Kidney (tissue), 14 donors: ENCODE data around the gene ABLIM1. TPM values are rescaled to one million over a fixed set of nuclear protein-coding genes. Genes with fewer than 3 reads are reported as not detected.

Experiments
- DNase-seq, 5 donors: peaks; one replicate each; pipeline ENCODE4 v3.0.0-alpha.2; 2013 to 2020
- FAIRE-seq: peaks from 2 replicates; lab custom pipeline; 2012; peaks lifted over from hg19 to GRCh38; lab: Jason Lieb, UNC
- H3K27ac ChIP-seq, 2 donors: one replicate each; pipeline ENCODE4 v1.7.0; 2013; ENCODE audit warnings: low read depth in 2 of 2, low read length in 2 of 2, inconsistent platforms in 1 of 2
- H3K27me3 ChIP-seq: one replicate; pipeline ENCODE4 v1.7.1; 2013; ENCODE audit warnings: low read length, inconsistent platforms; ENCODE audit not compliant: control insufficient read depth, insufficient read depth
- H3K36me3 ChIP-seq, 3 donors: one replicate each; pipeline versions ENCODE4 v1.7.0 to v1.7.1; 2013; ENCODE audit warnings: low read length in 3 of 3, control low read depth in 1 of 3, inconsistent platforms in 1 of 3; ENCODE audit not compliant: insufficient read depth in 3 of 3, control insufficient read depth in 2 of 3
- H3K4me1 ChIP-seq, 3 donors: one replicate each; pipeline versions ENCODE4 v1.7.0 to v1.7.1; 2013; ENCODE audit warnings: low read length in 3 of 3, inconsistent platforms in 1 of 3, low read depth in 1 of 3; ENCODE audit not compliant: control insufficient read depth in 2 of 3, insufficient read depth in 2 of 3
- H3K4me3 ChIP-seq, 3 donors: one replicate each; pipeline versions ENCODE4 v1.7.0 to v1.8.1; 2013; ENCODE audit warnings: low read length in 3 of 3, control low read depth in 1 of 3, inconsistent platforms in 1 of 3
- H3K9ac ChIP-seq, 3 donors: one replicate each; pipeline versions ENCODE4 v1.7.0 to v1.7.1; 2013; ENCODE audit warnings: low read length in 3 of 3, control low read depth in 1 of 3, inconsistent platforms in 1 of 3
- H3K9me3 ChIP-seq, 3 donors: one replicate each; pipeline versions ENCODE4 v1.7.0 to v1.7.1; 2013; ENCODE audit warnings: low read length in 3 of 3, control low read depth in 1 of 3, inconsistent platforms in 1 of 3; ENCODE audit not compliant: control insufficient read depth in 2 of 3, insufficient read depth in 1 of 3
- CTCF ChIP-seq: IDR thresholded peaks from 3 replicates; pipeline ENCODE4 v1.5.1; 2012; ENCODE audit warnings: mild to moderate bottlenecking, moderate library complexity, borderline replicate concordance; ENCODE audit not compliant: insufficient read depth; ENCODE audit errors: extremely low read depth
- intact Hi-C: fragments of 100-400 bp; cut with DNase I; formaldehyde crosslinking; loops from one replicate; pipeline ENCODE4 v1.11.1; 2022
- polyA plus RNA-seq: library from polyadenylated mRNA; stranded (reverse); fragments of 350-450 nt; fragmentation: Illumina TruSeq; extraction: RNeasy Lipid Tissue Mini Kit (QIAGEN cat#74804); gene quantifications from one replicate; pipeline ENCODE4 v1.2.3, GENCODE V29; 2014; ENCODE audit warnings: low read depth, low replicate concordance; ENCODE audit not compliant: insufficient read depth
- total RNA-seq: library from RNA; stranded (reverse); fragmentation: NEBNext Ultra II Directional; extraction: Animal tissue kit (Norgen Biotek cat#: 25700); gene quantifications from one replicate; pipeline ENCODE4 v1.2.1, GENCODE V29; 2021
- donor health status: control.
- donor health status: control.
- donor health status: control.
- donor health status: control.
- donor health status: control.
- donor health status: DM: yes; HTN: yes; CAD: no.
- donor health status: Normal renal cell carcinoma (clear cell type).

The ABLIM1 gene
- total and polyA plus RNA-seq, 2 donors from 2014 or later = 32.3 to 158 TPM

- H3K27ac ChIP-seq = no peak overlapping the region
- TF ChIP-seq CTCF = no peak
- no peaks in the 10 kb centered on the region for H3K27me3 ChIP-seq
- no peaks in the 10 kb centered on the region for H3K9me3 ChIP-seq
- no peak for DNase-seq
- no peaks in the 10 kb centered on the region for H3K36me3 ChIP-seq
- peaks cover 2 to 33% (median 22%) of the 10 kb centered on the region in 3 donors for H3K4me1 ChIP-seq
- FAIRE-seq = no peak
- intact Hi-C loops = no loop called here
- H3K4me3 ChIP-seq = no peak overlapping the region
- no peak overlapping the region for H3K9ac ChIP-seq
Measured at GRCh38 chr10:114687459-114687858, 29.4 kb upstream of the ABLIM1 start.

GRCh38 chr10:114686013-114686412, 27.9 kb upstream of the ABLIM1 start:
- H3K27me3 ChIP-seq = no peaks in the 10 kb centered on the region
- H3K27ac ChIP-seq = peak overlapping the region; percentile 9 to 91
- H3K4me3 ChIP-seq = no peak overlapping the region
- TF ChIP-seq CTCF = no peak
- peaks cover 5 to 37% (median 20%) of the 10 kb centered on the region in 3 donors for H3K4me1 ChIP-seq
- no peaks in the 10 kb centered on the region for H3K9me3 ChIP-seq
- FAIRE-seq (no peak), DNase-seq (no peak)
- intact Hi-C loops = no loop called here
- no peaks in the 10 kb centered on the region for H3K36me3 ChIP-seq
- H3K9ac ChIP-seq = no peak overlapping the region

- Histone ChIP-seq H3K9ac (peak overlapping the region in 1 of 3 donors; percentile 14), H3K9me3 (no peaks in the 10 kb centered on the region), H3K27ac (peak overlapping the region; percentile 81 to 91), H3K4me1 (peaks cover 5 to 40% (median 20%) of the 10 kb centered on the region in 3 donors), H3K27me3 (no peaks in the 10 kb centered on the region), H3K4me3 (no peak overlapping the region), H3K36me3 (no peaks in the 10 kb centered on the region)
- no peak for DNase-seq
- no peak for FAIRE-seq
- TF ChIP-seq CTCF = no peak
- intact Hi-C loops = no loop called here
Measured at GRCh38 chr10:114685456-114685855, 27.4 kb upstream of the ABLIM1 start.

- DNase-seq (peak in 2 of 5 donors; percentile 68 to 83), FAIRE-seq (peak; percentile 49)
- Histone ChIP-seq H3K27ac (peak overlapping the region; percentile 90 to 91), H3K36me3 (no peaks in the 10 kb centered on the region), H3K9me3 (no peaks in the 10 kb centered on the region), H3K4me1 (peaks cover 5 to 44% (median 20%) of the 10 kb centered on the region in 3 donors), H3K27me3 (no peaks in the 10 kb centered on the region), H3K4me3 (peak overlapping the region in 2 of 3 donors; percentile 5 to 49), H3K9ac (peak overlapping the region in 1 of 3 donors; percentile 43)
- intact Hi-C loops = no loop called here
- no peak for TF ChIP-seq CTCF
Measured at GRCh38 chr10:114684822-114685209, 26.7 kb upstream of the ABLIM1 start.
